Neural progenitor cell (in vitro differentiated cells): ENCODE results near the gene PEMT.

ENCODE experiments used
- EZH2 ChIP-seq: fragments of 200-600 bp; sonication (generic); IDR thresholded peaks from 2 replicates; pipeline ENCODE4 v1.6.1; 2017; ENCODE audit warnings: antibody characterized with exemption, mild to moderate bottlenecking, moderate library complexity
- EZH2phosphoT487 ChIP-seq: fragments of 200-600 bp; sonication (generic); IDR thresholded peaks from 2 replicates; pipeline ENCODE4 v1.6.1; 2017; ENCODE audit warnings: antibody characterized with exemption
- TF ChIP-seq, protein P1 (sequence below): fragments of 200-600 bp; sonication (generic); IDR thresholded peaks from 2 replicates; pipeline ENCODE4 v1.5.1; 2017; ENCODE audit warnings: antibody characterized with exemption, mild to moderate bottlenecking

DNA sequence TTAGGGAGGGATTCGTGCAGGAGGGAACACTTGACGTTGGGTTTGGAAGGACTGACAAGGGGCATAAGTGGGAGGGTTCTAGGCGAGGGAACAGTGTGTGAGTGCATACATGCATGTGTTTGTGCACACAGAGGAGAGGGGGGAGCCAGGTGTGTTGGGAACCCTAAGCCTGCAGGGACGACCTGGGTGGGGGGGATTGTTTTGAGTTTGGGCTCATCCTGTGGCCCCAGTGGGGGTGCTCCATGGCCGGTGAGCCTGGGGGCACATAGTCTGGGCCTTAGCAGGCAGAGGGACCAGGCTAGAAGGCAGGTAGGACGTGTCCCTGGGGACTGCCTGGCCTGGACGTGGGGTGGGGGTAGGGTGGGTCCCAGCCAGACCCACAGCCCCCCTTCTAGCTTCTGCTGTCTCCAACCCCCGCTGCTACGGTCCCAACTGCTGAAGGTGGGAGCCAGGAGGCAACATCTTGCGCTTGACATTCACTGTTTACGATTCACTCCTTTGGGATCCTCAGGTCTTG is 83.4 kb downstream of the PEMT start:
- TF ChIP-seq, protein P1, sequence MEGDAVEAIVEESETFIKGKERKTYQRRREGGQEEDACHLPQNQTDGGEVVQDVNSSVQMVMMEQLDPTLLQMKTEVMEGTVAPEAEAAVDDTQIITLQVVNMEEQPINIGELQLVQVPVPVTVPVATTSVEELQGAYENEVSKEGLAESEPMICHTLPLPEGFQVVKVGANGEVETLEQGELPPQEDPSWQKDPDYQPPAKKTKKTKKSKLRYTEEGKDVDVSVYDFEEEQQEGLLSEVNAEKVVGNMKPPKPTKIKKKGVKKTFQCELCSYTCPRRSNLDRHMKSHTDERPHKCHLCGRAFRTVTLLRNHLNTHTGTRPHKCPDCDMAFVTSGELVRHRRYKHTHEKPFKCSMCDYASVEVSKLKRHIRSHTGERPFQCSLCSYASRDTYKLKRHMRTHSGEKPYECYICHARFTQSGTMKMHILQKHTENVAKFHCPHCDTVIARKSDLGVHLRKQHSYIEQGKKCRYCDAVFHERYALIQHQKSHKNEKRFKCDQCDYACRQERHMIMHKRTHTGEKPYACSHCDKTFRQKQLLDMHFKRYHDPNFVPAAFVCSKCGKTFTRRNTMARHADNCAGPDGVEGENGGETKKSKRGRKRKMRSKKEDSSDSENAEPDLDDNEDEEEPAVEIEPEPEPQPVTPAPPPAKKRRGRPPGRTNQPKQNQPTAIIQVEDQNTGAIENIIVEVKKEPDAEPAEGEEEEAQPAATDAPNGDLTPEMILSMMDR = no peak
- TF ChIP-seq EZH2 (no peak), EZH2phosphoT487 (no peak)
